ENCODE results near the gene KIF26A. TPM values are rescaled to one million over a fixed set of nuclear protein-coding genes. Genes with fewer than 3 reads are reported as not detected.

Gene KIF26A
- total RNA-seq, 1 donor from 2014 or later: 5.9 TPM

GRCh38 chr14:104132981-104133380 is 5.4 kb upstream of the KIF26A start:
- peak; percentile 14 for DNase-seq
- H3K36me3 Mint-ChIP-seq (ENCODE audit: unreplicated experiment): peaks cover 7% of the 10 kb centered on the region
- H3K27ac Mint-ChIP-seq (ENCODE audit: unreplicated experiment): no peak overlapping the region

GRCh38 chr14:104133496-104133895 is 4.9 kb upstream of the KIF26A start:
- TF ChIP-seq CTCF (IDR thresholded peaks at IDR 0.05; ENCODE audit: partially characterized antibody, unreplicated experiment): no peak
- peaks cover 6% of the 10 kb centered on the region for H3K9me3 Mint-ChIP-seq (ENCODE audit: unreplicated experiment)
- DNase-seq: peak; percentile 10
- no peak overlapping the region for H3K27ac Mint-ChIP-seq (ENCODE audit: unreplicated experiment)
- peaks cover 2% of the 10 kb centered on the region for H3K4me1 Mint-ChIP-seq (ENCODE audit: low read depth, unreplicated experiment)
- no peak overlapping the region for H3K4me3 Mint-ChIP-seq (ENCODE audit: unreplicated experiment)
- H3K27me3 Mint-ChIP-seq (ENCODE audit: unreplicated experiment): peaks cover 8% of the 10 kb centered on the region
- H3K36me3 Mint-ChIP-seq (ENCODE audit: unreplicated experiment): peaks cover 7% of the 10 kb centered on the region

More at GRCh38 chr14:104132981-104133380, 5.4 kb upstream of the KIF26A start:
- Mint-ChIP-seq H3K4me3 (ENCODE audit: unreplicated experiment) (no peak overlapping the region), H3K9me3 (ENCODE audit: unreplicated experiment) (peaks cover 7% of the 10 kb centered on the region), H3K27me3 (ENCODE audit: unreplicated experiment) (peaks cover 9% of the 10 kb centered on the region), H3K4me1 (ENCODE audit: low read depth, unreplicated experiment) (peaks cover 2% of the 10 kb centered on the region)
- TF ChIP-seq CTCF (IDR thresholded peaks at IDR 0.05; ENCODE audit: partially characterized antibody, unreplicated experiment): no peak

- DNase-seq: peak; percentile 18
- no peak overlapping the region for H3K4me3 Mint-ChIP-seq (ENCODE audit: unreplicated experiment)
These were observed 4.1 kb upstream of the KIF26A start for GRCh38 chr14:104134061-104134965.

GRCh38 chr14:104135121-104135903 is 3.1 kb upstream of the KIF26A start:
- peak; percentile 63 for TF ChIP-seq CTCF (IDR thresholded peaks at IDR 0.05; ENCODE audit: partially characterized antibody, unreplicated experiment)
- DNase-seq: peak; percentile 80
- Mint-ChIP-seq H3K36me3 (ENCODE audit: unreplicated experiment) (no peaks in the 10 kb centered on the region), H3K27ac (ENCODE audit: unreplicated experiment) (no peak overlapping the region), H3K4me1 (ENCODE audit: low read depth, unreplicated experiment) (peaks cover 2% of the 10 kb centered on the region), H3K9me3 (ENCODE audit: unreplicated experiment) (peaks cover 4% of the 10 kb centered on the region), H3K27me3 (ENCODE audit: unreplicated experiment) (peaks cover 7% of the 10 kb centered on the region), H3K4me3 (ENCODE audit: unreplicated experiment) (peak overlapping the region; percentile 45)

More at GRCh38 chr14:104134061-104134965, 4.1 kb upstream of the KIF26A start:
- Mint-ChIP-seq H3K27me3 (ENCODE audit: unreplicated experiment) (peaks cover 7% of the 10 kb centered on the region), H3K4me1 (ENCODE audit: low read depth, unreplicated experiment) (peaks cover 2% of the 10 kb centered on the region), H3K9me3 (ENCODE audit: unreplicated experiment) (peaks cover 5% of the 10 kb centered on the region), H3K36me3 (ENCODE audit: unreplicated experiment) (peaks cover 7% of the 10 kb centered on the region), H3K27ac (ENCODE audit: unreplicated experiment) (no peak overlapping the region)
- no peak for TF ChIP-seq CTCF (IDR thresholded peaks at IDR 0.05; ENCODE audit: partially characterized antibody, unreplicated experiment)

Data from glutamatergic neuron (in vitro differentiated cells).